Activated gamma-delta T cell treated with anti-CD3 and anti-CD28 coated beads, Interleukin-2, amount 50 U/mL, for 16 hours (primary cell): ENCODE results near the gene ZCCHC18.

Source experiments
- DNase-seq: peaks from one replicate; pipeline ENCODE4 v3.0.0-alpha.2; 2020; ENCODE audit warnings: low read depth

ZCCHC18 gene

GRCh38 chrX:104134583-104135261, 22.4 kb downstream of the ZCCHC18 start:
- no peak for DNase-seq

- DNase-seq, result no peak
Observed at GRCh38 chrX:104135677-104136076, 23.4 kb downstream of the ZCCHC18 start.

GRCh38 chrX:104136241-104137019, 24.1 kb downstream of the ZCCHC18 start:
- peak; percentile 29 for DNase-seq

- DNase-seq, result no peak
Observed at GRCh38 chrX:104137496-104137895, 25.2 kb downstream of the ZCCHC18 start.

GRCh38 chrX:104141087-104141760, 28.9 kb downstream of the ZCCHC18 start:
- no peak for DNase-seq

GRCh38 chrX:104151037-104151436, 38.7 kb downstream of the ZCCHC18 start:
- DNase-seq, result no peak

GRCh38 chrX:104156630-104157529, 44.6 kb downstream of the ZCCHC18 start, which contains the start of gene SLC25A53:
Gene SLC25A53, minus strand, starts transcription at chrX:104157009. Its CDS starts 51,752 bp downstream, at chrX:104105257.
- peak; percentile 53 for DNase-seq
